Measurements from ENCODE around the gene STARD13.

- TF ChIP-seq CTCF (IDR thresholded peaks at IDR 0.05) (no peak), POLR2A (IDR thresholded peaks at IDR 0.05) (no peak)
These were observed 50.0 kb downstream of the STARD13 start for GRCh38 chr13:33235564-33235963.

Data from stomach (tissue), 4 donors.